Trophoblast cell (in vitro differentiated cells and primary cell): ENCODE measurements around the gene SERPINE3.

ENCODE experiments used
- DNase-seq, 2 donors: peaks; one replicate each; pipeline ENCODE4 v3.0.0-alpha.2; 2016
- H2AFZ ChIP-seq: 2 replicates; pipeline ENCODE4 v1.6.1; 2013; ENCODE audit warnings: low read length, moderate library complexity, mild to moderate bottlenecking; ENCODE audit not compliant: insufficient read depth, poor library complexity
- H2AK5ac ChIP-seq: 2 replicates; pipeline ENCODE4 v1.6.1; 2013; ENCODE audit warnings: mild to moderate bottlenecking, low read length
- H2BK120ac ChIP-seq: 2 replicates; pipeline ENCODE4 v1.6.1; 2013; ENCODE audit warnings: low read length, mild to moderate bottlenecking, moderate library complexity; ENCODE audit not compliant: insufficient read depth, poor library complexity
- H2BK12ac ChIP-seq: 2 replicates; pipeline ENCODE4 v1.6.1; 2013; ENCODE audit warnings: mild to moderate bottlenecking, low read length, moderate library complexity
- H2BK5ac ChIP-seq: 2 replicates; pipeline ENCODE4 v1.6.1; 2013; ENCODE audit warnings: low read length, low read depth, moderate library complexity, mild to moderate bottlenecking; ENCODE audit not compliant: poor library complexity
- H3K14ac ChIP-seq: 2 replicates; pipeline ENCODE4 v1.6.1; 2013; ENCODE audit warnings: mild to moderate bottlenecking, low read length
- H3K18ac ChIP-seq: 2 replicates; pipeline ENCODE4 v1.6.1; 2013; ENCODE audit warnings: mild to moderate bottlenecking, low read length
- H3K23ac ChIP-seq: 2 replicates; pipeline ENCODE4 v1.6.1; 2013; ENCODE audit warnings: low read length
- H3K27ac ChIP-seq: 2 replicates; pipeline ENCODE4 v1.5.1; 2013; ENCODE audit warnings: low read depth, mild to moderate bottlenecking, inconsistent platforms, low read length, moderate library complexity
- H3K27me3 ChIP-seq: 2 replicates; pipeline ENCODE4 v1.6.1; 2013; ENCODE audit warnings: inconsistent platforms, mild to moderate bottlenecking, low read length, moderate library complexity; ENCODE audit not compliant: insufficient read depth
- H3K36me3 ChIP-seq, 2 experiments: 1 replicate in 1 of 2; 2 replicates in 1 of 2; pipeline ENCODE4 v1.6.1; 2013; ENCODE audit warnings: low read length in 2 of 2, mild to moderate bottlenecking in 2 of 2, moderate library complexity in 1 of 2; ENCODE audit not compliant: insufficient read depth in 2 of 2, control insufficient read depth in 1 of 2
- H3K4ac ChIP-seq: 2 replicates; pipeline ENCODE4 v1.6.1; 2013; ENCODE audit warnings: low read depth, mild to moderate bottlenecking, low read length, moderate library complexity
- H3K4me1 ChIP-seq, 2 experiments: 1 replicate in 1 of 2; 2 replicates in 1 of 2; pipeline ENCODE4 v1.6.1; 2013; ENCODE audit warnings: low read length in 2 of 2, mild to moderate bottlenecking in 2 of 2, moderate library complexity in 1 of 2; ENCODE audit not compliant: insufficient read depth in 2 of 2, control insufficient read depth in 1 of 2
- H3K4me2 ChIP-seq: 2 replicates; pipeline ENCODE4 v1.6.1; 2013; ENCODE audit warnings: inconsistent platforms, mild to moderate bottlenecking, low read length, moderate library complexity
- H3K4me3 ChIP-seq: 2 replicates; pipeline ENCODE4 v1.5.1; 2013; ENCODE audit warnings: mild to moderate bottlenecking, low read depth, low read length, inconsistent platforms
- H3K79me1 ChIP-seq: one replicate; pipeline ENCODE4 v1.6.1; 2013; ENCODE audit warnings: low read length
- H3K79me2 ChIP-seq: 2 replicates; pipeline ENCODE4 v1.6.1; 2013; ENCODE audit warnings: low read length, mild to moderate bottlenecking; ENCODE audit not compliant: control insufficient read depth, insufficient read depth, poor library complexity
- H3K9ac ChIP-seq: 2 replicates; pipeline ENCODE4 v1.6.1; 2013; ENCODE audit warnings: mild to moderate bottlenecking, low read length
- H3K9me3 ChIP-seq: 2 replicates; pipeline ENCODE4 v1.6.1; 2013; ENCODE audit warnings: low read depth, mild to moderate bottlenecking, control low read depth, inconsistent platforms, low read length; ENCODE audit not compliant: insufficient read depth
- H4K12ac ChIP-seq: 2 replicates; pipeline ENCODE4 v1.6.1; 2013; ENCODE audit warnings: low read depth, mild to moderate bottlenecking, low read length, moderate library complexity
- H4K8ac ChIP-seq: 2 replicates; pipeline ENCODE4 v1.6.1; 2013; ENCODE audit warnings: low read depth, mild to moderate bottlenecking, low read length, moderate library complexity
- H4K91ac ChIP-seq: one replicate; pipeline ENCODE4 v1.6.1; 2013; ENCODE audit warnings: low read depth, mild to moderate bottlenecking, low read length, moderate library complexity
- WGBS: extraction: QIAGEN DNeasy Blood & Tissue Kit; methylation state at CpG from one replicate; pipeline ENCODE4 v1.1.7; 2013; ENCODE audit warnings: missing lambda C conversion rate; ENCODE audit not compliant: insufficient read length, insufficient coverage; ENCODE audit errors: extremely low coverage; 5-methylcytosine and 5-hydroxymethylcytosine counted together

SERPINE3 gene

GRCh38 chr13:51347099-51347498 lies 7.6 kb downstream of the SERPINE3 start:
- H3K4me1 ChIP-seq, result no peaks in the 10 kb centered on the region

GRCh38 chr13:51348069-51348967 lies 8.8 kb downstream of the SERPINE3 start:
- no peak overlapping the region for H2AK5ac ChIP-seq
- H2AFZ ChIP-seq, result no peak overlapping the region
- no peaks in the 10 kb centered on the region for H3K4me1 ChIP-seq
- no peak overlapping the region for H2BK12ac ChIP-seq
- no peak overlapping the region for H3K4ac ChIP-seq
- no peak overlapping the region for H3K18ac ChIP-seq
- no peak overlapping the region for H2BK120ac ChIP-seq
- H3K9me3 ChIP-seq, result no peaks in the 10 kb centered on the region
- no peak overlapping the region for H4K8ac ChIP-seq
- no peak overlapping the region for H4K91ac ChIP-seq
- no peaks in the 10 kb centered on the region for H3K27me3 ChIP-seq
- no peak overlapping the region for H3K4me2 ChIP-seq
- H3K79me2 ChIP-seq, result no peaks in the 10 kb centered on the region
- no peak overlapping the region for H3K27ac ChIP-seq
- no peak for DNase-seq
- H3K4me3 ChIP-seq, result no peak overlapping the region
- no peaks in the 10 kb centered on the region for H3K79me1 ChIP-seq
- H4K12ac ChIP-seq, result no peak overlapping the region
- H3K14ac ChIP-seq, result no peak overlapping the region
- no CpG with 5 or more reads among the region's 10 CpGs for WGBS
- no peaks in the 10 kb centered on the region for H3K36me3 ChIP-seq
- H3K23ac ChIP-seq, result no peak overlapping the region
- no peak overlapping the region for H2BK5ac ChIP-seq
- no peak overlapping the region for H3K9ac ChIP-seq

More at GRCh38 chr13:51347099-51347498, 7.6 kb downstream of the SERPINE3 start:
- no peak overlapping the region for H2BK5ac ChIP-seq
- no peak overlapping the region for H4K8ac ChIP-seq
- no peak overlapping the region for H4K91ac ChIP-seq
- no peak for DNase-seq
- no peaks in the 10 kb centered on the region for H3K79me2 ChIP-seq
- no peaks in the 10 kb centered on the region for H3K9me3 ChIP-seq
- no peak overlapping the region for H3K14ac ChIP-seq
- no peak overlapping the region for H3K4me3 ChIP-seq
- H3K27ac ChIP-seq, result no peak overlapping the region
- H3K23ac ChIP-seq, result no peak overlapping the region
- H3K27me3 ChIP-seq, result no peaks in the 10 kb centered on the region
- no peak overlapping the region for H3K4ac ChIP-seq
- no peak overlapping the region for H2AFZ ChIP-seq
- H3K36me3 ChIP-seq, result no peaks in the 10 kb centered on the region
- no peak overlapping the region for H3K4me2 ChIP-seq
- no peak overlapping the region for H3K18ac ChIP-seq
- no peaks in the 10 kb centered on the region for H3K79me1 ChIP-seq
- no peak overlapping the region for H2AK5ac ChIP-seq
- no peak overlapping the region for H2BK120ac ChIP-seq
- H2BK12ac ChIP-seq, result no peak overlapping the region
- H4K12ac ChIP-seq, result no peak overlapping the region
- no CpG with 5 or more reads among the region's 9 CpGs for WGBS
- H3K9ac ChIP-seq, result no peak overlapping the region

- Histone ChIP-seq H3K23ac (no peak overlapping the region), H3K79me2 (no peaks in the 10 kb centered on the region), H3K79me1 (no peaks in the 10 kb centered on the region), H2BK5ac (no peak overlapping the region), H2BK12ac (no peak overlapping the region), H3K9me3 (no peaks in the 10 kb centered on the region), H3K27me3 (no peaks in the 10 kb centered on the region), H4K91ac (no peak overlapping the region), H3K4me3 (no peak overlapping the region), H4K12ac (no peak overlapping the region), H3K4me1 (no peaks in the 10 kb centered on the region), H3K18ac (no peak overlapping the region), H3K4me2 (no peak overlapping the region), H3K36me3 (no peaks in the 10 kb centered on the region), H3K4ac (no peak overlapping the region), H3K14ac (no peak overlapping the region), H4K8ac (no peak overlapping the region), H2BK120ac (no peak overlapping the region), H3K9ac (no peak overlapping the region), H3K27ac (no peak overlapping the region), H2AK5ac (no peak overlapping the region), H2AFZ (no peak overlapping the region)
- DNase-seq, result no peak
Measured at GRCh38 chr13:51349016-51349415, 9.5 kb downstream of the SERPINE3 start.

- no peak for DNase-seq
- H2AK5ac ChIP-seq, result no peak overlapping the region
- H3K4ac ChIP-seq, result no peak overlapping the region
- H2AFZ ChIP-seq, result no peak overlapping the region
- no peak overlapping the region for H4K8ac ChIP-seq
- H3K18ac ChIP-seq, result no peak overlapping the region
- no peak overlapping the region for H4K91ac ChIP-seq
- H3K27me3 ChIP-seq, result no peaks in the 10 kb centered on the region
- no peaks in the 10 kb centered on the region for H3K4me1 ChIP-seq
- H3K36me3 ChIP-seq, result no peaks in the 10 kb centered on the region
- no peak overlapping the region for H3K4me3 ChIP-seq
- H3K9me3 ChIP-seq, result no peaks in the 10 kb centered on the region
- H2BK5ac ChIP-seq, result no peak overlapping the region
- no peak overlapping the region for H3K9ac ChIP-seq
- H2BK120ac ChIP-seq, result no peak overlapping the region
- no peak overlapping the region for H2BK12ac ChIP-seq
- H3K23ac ChIP-seq, result no peak overlapping the region
- H3K79me1 ChIP-seq, result no peaks in the 10 kb centered on the region
- no CpG with 5 or more reads among the region's 2 CpGs for WGBS
- no peak overlapping the region for H4K12ac ChIP-seq
- H3K4me2 ChIP-seq, result no peak overlapping the region
- no peak overlapping the region for H3K14ac ChIP-seq
- H3K79me2 ChIP-seq, result no peaks in the 10 kb centered on the region
- H3K27ac ChIP-seq, result no peak overlapping the region
Measured at GRCh38 chr13:51355217-51355616, 15.7 kb downstream of the SERPINE3 start.
